HG03066 (cell line): Measurements from ENCODE around the gene CERS4.
"Not testable (repeated sequence)": the region's sequence is repeated elsewhere in the genome, so short reads cannot be mapped to it uniquely, and the experiment has no call there.

Experiments used
- ATAC-seq: cut with Tn5 transposase; IDR thresholded peaks from one replicate; pipeline ENCODE4 v1.9.1; 2021; ENCODE audit warnings: low read depth; ENCODE audit not compliant: unreplicated experiment

Gene CERS4

DNA sequence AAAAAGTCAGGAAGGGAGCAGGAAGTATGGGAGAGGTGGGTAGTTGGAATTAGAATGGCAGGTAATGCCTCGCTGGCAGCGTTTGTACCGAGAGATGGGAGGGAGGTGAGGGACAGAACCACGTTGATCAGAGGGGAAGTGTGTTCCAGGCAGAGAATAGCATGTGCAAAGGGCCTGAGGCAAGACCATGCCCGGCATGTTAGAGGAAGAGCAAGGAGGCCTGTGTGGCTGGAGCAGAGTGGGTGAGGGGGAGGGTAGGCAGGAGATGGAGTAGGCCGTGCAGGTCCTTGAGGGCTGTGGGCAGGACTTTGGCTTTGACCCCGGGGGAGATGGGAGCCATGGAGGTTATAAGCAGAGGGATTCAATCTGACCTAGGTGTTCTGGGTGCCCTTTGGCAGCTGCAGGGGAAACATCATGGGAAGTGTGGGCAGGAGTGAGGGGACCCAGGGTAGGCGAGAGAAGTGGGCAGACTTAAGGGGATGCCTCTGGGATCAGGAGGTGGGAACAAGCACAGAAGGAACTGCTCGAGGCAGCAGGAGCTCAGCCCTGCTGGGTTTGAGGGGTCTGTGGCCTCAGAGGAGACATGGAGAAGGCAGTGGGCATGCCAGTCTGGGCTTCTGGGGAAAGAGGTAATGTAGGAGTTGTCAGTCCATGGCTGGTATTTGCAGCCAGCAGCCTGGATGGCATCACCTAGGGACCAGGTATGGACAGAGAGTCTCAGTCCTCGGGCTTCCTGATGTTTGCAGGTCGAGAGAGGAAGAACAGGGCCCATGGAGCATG, 50.2 kb downstream of the CERS4 start:
- ATAC-seq, result no peak

DNA sequence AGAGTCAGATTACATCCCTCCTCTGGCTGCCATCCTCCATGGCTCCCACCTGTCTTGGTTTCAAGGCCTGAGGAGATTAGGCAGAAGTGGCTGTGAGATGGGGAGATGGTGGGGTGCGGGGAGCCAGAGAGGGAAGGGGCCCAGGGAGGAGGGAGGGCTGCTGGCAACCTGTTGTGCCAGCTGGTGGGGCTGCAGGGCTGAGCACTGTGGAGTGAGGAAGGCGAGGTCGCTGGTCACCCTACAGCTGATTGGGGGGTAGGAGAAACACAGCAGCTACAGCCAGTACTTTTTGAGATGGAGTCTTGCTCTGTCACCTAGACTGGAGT, 50.7 kb downstream of the CERS4 start:
- ATAC-seq, result no peak

DNA sequence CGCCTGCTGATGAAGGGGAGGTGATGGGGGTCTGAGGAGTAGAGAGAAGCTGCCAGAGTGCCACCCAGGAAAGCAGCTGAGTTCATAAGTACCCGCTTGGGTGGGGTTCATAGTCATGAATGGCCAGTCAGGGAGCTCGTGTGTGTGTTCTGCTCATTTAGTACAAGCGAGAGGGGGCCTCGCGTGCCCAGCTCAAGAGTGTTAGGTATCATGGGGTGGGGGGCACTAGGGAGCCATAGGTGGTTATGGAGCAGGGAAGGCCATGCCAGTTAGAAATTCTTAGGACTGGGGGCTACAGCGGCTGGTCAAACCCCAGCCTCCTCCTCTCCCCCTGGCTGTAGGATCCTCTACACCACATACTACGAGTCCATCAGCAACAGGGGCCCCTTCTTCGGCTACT, 52.2 kb downstream of the CERS4 start:
- no peak for ATAC-seq

DNA sequence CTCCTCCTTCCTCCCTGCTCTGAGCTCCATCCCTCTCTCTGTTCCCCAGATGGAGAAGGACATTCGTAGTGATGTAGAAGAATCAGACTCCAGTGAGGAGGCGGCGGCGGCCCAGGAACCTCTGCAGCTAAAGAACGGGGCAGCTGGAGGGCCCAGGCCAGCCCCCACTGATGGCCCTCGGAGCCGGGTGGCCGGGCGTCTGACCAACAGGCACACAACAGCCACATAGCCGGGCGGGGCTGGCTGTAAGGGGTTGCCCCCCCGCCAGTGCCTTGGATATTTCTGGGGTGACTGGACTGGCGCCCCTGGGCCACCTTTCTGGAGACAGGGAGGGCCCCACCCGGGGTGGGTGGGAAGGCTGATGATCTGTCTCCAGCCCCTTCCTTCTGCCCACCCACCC, 52.7 kb downstream of the CERS4 start:
- ATAC-seq, result no peak

DNA sequence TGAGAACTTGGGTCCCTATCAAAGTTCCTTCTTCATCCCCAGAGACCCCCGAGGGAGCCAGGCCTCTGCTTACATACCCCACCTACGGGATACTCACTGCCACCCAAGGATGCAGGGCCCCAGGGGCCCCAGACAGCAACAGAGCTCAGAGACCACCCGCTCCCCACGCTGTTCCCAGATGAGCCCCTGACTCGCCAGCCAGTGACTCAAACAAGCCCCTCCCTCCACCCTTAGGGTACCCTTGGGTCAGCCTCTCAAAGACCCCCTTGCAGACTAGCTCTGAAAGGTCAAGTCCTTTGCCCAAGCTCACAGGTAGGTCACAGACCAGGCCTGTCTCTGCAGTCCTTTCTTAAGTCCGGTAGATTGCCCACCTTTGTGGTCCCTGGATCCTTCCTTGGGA, 53.3 kb downstream of the CERS4 start:
- ATAC-seq, result no peak

DNA sequence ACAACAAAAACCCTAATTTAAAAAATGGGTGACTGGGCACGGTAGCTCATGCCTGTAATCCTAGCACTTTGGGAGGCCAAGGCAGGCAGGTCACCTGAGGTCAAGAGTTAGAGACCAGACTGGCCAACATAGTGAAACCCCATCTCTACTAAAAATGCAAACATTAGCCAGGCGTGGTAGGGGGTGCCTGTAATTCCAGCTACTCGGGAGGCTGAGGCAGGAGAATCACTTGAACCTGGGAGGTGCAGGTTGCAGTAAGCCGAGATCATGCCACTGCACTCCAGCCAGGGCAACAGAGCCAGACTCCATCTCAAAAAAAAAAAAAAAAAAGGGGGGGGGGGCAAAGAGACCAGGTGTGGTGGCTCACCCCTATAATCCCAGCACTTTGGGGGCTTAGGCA, 55.1 kb downstream of the CERS4 start:
- ATAC-seq, result not testable (repeated sequence)

DNA sequence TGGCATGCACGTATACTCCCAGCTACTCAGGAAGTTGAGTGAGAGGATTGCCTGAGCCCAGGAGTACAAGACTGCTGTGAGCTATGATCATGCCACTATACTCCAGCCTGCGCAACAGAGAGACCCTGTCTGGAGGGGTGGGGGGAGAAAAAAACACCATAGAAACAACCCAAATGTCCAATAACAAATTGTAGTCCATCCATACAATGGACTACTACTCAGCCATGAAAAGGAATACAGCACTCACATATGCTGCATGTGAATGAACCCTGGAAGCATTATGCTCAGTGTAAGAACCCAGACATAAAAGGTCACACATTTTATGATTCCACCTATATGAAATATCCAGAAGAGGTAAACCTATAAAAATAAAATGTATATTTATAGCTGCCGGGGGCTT, 56.7 kb downstream of the CERS4 start:
- no peak for ATAC-seq

DNA sequence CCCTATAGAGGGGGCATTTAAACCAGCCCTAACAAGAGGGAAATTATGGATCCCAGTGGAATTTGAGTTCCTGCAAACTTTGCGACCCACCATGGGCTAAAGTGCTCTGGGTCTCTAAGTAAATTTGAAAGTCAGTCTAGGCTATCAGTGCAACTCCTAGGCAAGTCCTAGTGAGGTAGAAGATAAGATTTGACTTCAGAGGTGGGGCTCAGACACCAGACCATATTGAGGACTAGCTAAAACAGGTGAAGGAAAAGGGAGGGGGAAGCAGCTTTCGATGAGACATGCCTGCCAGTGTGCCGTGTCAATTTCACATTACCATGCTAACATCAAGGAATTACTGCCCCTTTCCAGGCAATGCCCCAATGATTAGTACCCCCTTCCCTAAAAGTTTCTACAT, 60.6 kb downstream of the CERS4 start:
- no peak for ATAC-seq

DNA sequence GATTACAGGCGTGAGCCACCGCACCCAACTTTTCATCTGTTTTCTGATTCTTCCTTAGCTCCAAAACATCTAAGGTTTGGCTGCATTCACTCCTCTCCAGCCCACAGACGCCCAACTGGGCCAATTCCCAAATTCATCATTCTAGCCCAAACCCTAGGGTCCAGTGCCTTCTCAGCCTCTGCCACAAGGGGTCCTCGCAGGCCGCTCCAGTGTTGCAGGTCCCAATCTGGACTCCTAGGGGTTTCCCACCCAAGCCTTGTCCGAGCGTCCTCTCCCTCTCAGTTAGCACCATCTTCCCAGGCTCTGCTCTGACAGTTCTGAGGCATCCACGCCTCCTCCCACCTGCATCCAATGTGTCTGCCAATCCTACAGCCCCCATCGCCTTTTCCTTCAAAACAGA, 67.3 kb downstream of the CERS4 start:
- not testable (repeated sequence) for ATAC-seq

DNA sequence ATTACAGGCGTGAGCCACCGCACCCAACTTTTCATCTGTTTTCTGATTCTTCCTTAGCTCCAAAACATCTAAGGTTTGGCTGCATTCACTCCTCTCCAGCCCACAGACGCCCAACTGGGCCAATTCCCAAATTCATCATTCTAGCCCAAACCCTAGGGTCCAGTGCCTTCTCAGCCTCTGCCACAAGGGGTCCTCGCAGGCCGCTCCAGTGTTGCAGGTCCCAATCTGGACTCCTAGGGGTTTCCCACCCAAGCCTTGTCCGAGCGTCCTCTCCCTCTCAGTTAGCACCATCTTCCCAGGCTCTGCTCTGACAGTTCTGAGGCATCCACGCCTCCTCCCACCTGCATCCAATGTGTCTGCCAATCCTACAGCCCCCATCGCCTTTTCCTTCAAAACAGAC, 82.2 kb downstream of the CERS4 start:
- ATAC-seq, result not testable (repeated sequence)

DNA sequence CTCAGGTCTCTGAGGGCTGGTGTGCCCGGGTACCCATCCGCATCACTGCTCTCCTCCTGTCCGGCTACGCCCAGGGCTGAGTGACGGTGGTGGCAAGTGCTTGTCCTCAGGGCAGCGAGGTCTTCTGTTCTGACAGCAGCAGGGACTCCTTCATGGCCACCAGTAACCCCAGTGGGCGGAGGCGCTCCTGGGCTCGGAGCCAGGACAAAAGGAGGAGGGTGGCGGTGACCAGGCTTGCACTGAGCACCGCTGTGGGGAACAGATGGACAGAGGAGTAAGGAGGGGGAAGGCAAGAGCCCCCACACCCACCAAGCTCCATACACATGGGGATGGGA, 93.2 kb downstream of the CERS4 start:
- no peak for ATAC-seq

DNA sequence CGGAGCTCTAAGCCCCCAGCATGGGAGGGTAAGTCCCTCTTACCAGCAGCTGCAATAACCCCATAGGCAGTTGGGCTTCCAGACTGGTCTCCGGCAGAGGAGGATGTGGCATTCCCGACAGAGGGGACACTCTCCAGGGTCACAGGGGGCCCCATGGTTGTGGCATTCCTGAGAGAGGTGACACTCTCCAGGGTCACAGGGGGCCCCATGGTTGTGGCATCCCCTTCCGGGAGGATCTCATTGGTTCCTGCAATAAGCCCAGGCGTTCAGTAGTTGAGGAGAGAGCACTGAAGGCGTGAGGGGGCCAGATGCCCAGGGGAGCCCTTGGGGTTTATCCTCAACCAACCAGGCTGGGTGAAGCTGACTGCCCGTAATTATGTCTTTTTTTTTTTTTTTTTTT, 93.6 kb downstream of the CERS4 start:
- no peak for ATAC-seq

DNA sequence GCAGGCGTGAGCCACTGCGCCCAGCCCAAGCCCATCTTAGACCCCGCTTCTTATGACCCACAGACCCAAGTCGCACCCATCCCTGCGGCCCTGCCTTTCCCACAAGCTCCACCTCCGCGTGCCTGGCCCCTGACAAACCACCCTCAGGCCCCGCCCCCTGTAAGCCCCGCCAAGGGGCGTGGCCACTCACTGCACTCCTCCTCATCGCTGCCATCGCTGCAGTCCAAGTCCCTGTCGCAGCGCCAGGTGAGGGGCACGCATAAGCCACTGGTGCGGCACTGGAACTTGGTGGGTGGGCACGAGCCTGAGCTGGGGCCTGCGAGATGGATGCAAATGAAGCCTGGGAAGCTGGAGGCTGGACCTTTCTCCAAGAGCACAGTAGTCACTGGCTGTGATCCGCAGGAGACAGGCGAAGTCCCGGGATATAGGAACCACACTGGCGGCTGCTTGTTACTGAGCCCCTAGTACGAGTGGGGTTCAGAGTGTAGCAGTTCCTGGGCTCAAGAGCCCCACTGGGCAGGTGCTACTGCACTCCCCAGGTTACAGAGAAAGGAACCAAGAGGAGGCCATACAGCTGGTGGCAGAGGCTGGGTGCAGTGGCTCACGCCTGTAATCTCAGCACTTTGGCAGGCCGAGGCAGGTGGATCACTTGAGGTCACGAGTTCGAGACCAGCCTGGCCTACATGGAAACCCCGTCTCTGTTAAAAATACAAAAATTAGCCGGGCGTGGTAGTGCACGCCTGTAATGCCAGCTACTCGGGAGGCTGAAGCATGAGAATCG, 95.9 kb downstream of the CERS4 start:
- ATAC-seq, result no peak

DNA sequence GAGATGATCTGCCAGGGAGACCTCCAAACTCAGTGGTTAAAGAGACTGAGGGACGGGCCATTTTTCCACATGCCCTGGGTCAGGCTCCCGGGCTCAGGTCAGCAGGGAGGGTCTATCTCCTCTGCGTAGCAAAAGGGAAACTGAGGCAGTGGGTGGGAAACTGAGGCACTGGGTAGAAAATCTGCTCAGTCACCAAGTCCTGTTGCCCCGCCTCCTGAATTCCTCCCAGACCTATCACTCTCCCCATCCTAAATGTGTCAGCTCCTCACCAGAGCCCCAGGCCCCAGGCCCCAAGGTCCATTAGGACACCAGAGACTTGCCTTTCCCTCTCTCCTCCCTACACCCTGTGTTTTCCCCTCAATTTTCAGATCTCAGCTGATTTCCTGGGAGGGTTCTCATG, 96.6 kb downstream of the CERS4 start:
- no peak for ATAC-seq

DNA sequence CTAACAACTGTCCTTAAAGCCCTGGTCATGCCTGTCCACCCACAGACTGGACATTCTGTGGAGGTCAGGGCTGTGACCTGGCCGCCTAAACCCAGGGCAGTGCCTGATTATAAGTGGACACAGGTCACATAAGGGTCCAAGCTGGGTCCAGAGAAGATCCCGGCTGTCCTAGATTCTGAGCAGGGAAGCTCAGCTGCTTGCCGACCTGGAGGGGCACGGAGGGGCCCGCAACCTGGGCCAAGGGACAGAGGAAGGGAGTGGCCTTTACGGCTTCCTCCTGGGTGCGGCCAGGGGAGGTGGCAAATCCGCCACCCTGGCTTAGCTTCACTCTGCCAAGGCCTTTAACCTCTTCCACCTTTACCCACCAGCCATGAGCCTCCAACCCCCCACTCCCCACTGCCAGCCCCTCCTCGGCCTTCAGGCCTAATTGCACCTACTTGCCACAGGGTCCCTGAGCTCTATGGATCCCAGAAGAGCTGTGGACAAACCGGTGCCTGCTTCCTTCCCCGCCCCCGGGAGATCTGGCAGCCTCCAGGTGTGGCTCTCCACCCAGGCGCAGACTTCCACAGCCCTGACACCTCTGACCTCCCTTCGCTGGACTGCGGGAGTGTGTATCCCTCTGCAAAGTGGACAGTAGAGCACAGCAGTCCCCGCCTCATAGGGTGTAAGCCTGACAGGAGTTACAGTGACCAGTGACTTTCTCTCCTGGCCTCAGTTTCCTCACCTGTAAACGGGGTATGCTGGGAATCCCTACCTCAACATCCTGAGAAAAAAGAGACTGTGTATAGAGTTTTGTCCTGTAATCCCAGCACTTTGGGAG, 97.3 kb downstream of the CERS4 start:
- ATAC-seq, result no peak

DNA sequence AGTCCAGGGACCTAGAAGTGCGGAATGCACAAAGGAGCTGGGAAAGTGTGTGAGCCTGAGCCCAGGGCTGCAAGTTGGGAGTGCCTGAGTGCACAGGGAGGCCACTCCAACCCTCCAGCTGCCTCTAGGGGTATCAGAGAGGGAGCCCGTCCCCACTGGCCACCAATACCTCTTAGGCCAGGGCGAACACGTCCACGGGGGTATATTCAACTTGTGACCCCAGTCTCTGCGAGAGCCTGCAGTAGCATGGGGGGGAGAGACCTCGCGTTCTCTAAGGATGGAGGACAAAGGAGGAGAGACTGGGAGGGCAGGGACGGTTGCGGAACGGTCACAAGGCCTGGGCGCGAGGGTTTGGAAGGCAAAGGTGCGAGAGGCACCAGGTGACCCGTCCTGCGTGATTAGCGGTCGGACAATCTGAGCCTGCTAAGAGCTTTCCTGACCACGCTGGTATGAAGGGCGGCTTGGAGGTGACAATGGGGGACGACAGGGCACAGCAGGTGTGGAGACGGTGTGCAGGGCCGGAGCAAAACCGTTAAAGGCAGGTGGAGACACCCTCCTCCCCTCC, 98.3 kb downstream of the CERS4 start:
- ATAC-seq, result no peak

DNA sequence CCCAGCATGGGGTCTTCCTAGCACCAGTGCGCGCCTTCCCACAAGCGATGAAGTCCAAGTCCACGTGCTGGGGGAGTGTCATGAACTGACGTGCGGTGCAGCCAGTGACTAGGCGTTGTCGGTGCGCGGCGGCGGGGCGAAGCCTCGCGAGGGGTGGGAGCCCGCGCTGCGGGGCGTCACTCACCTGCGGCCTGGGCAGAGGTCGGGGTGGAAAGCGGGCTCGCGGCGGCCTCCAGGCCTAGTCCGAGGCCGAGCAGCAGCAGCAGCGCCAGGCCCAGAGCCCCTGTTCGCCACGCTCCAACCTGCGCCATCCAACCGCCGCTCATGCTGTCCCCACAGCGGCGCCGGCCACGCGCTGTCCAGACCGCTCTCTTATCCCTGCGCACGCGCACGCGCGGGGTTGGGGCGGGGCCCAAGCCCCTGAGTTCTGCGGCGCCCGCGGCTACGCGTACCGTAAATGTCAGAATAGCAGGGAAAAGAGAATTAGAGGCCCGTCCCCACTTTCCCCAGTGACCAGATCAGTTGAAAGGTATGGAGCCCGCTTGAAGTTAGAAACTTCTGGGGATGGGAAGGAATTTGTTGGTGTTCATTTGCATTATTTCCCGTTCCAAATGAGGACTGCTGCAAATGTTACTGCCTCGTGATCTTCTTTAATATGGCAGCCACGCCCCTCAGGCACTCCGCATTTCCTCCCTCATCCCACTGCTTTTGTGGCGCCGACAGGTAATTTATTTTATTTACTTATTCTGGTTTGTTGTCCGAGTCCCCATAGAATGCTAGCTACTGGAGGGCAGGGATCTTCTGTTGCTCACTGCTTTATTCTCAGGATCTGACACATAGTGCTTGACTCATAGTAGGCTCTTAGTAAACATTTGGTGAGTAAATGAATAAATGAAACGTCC, 99.0 kb downstream of the CERS4 start, which contains the start of gene CD320:
TSS of gene CD320 (minus strand) at position 394 of the 902 bp plus-strand sequence. CDS start at position 326, 68 bp downstream.
- peak; percentile 59 for ATAC-seq

DNA sequence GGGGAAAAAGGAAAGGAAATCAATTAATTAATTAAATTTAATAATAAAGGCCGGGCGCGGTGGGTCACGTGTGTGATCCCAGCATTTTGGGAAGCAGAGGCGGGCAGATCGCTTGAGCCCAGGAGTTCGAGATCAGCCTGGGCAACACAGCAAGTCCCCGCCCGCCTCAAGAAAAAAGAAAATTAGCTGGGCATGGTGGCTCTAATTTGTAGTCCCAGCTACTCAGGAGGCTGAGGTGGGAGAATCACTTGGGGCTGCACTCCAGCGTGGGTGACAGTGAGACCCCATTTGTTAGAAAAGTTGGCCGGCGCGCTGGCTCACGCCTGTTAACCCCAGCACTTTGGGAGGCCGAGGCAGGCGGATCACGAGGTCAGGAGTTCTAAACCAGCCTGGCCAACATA, 99.7 kb downstream of the CERS4 start:
- no peak for ATAC-seq

DNA sequence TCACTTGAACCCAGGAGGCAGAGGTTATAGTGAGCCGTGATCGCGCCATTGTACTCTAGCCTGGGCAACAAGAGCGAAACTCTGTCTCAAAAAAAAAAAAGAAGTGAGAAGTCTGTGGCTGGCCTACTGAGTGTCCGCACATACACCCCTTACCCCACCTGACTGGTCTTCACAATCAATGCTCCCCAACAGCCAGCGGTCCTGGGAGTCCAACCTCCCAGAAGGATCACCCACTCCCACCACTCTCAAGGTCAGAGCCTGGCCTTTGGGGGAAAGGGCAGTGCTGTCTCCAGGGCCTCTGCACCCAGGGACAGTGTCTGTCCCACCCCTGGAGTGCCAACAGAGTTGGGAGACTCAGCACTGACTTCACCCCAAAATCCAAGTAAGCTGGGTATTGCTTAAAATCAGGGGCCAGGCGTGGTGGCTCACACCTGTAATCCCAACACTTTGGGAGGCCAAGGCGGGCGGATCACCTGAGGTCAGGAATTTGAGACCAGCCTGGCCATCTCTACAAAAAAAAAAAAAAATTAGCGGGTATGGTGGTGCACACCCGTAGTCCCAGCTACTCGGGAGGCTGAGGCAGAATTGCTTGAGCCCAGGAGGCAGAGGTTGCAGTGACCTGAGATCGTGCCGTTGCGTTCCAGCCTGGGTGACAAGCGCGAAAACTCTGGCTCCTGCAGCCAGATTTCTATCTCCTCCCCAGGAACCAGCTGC, 101.3 kb downstream of the CERS4 start:
- ATAC-seq, result no peak
